Astrocyte of the hippocampus (primary cell): ENCODE measurements around the gene FRAS1.

Experiments
- DNase-seq: peaks from one replicate; pipeline ENCODE4 v3.0.0; 2011; ENCODE audit warnings: low read depth, low spot score

The FRAS1 gene

DNA sequence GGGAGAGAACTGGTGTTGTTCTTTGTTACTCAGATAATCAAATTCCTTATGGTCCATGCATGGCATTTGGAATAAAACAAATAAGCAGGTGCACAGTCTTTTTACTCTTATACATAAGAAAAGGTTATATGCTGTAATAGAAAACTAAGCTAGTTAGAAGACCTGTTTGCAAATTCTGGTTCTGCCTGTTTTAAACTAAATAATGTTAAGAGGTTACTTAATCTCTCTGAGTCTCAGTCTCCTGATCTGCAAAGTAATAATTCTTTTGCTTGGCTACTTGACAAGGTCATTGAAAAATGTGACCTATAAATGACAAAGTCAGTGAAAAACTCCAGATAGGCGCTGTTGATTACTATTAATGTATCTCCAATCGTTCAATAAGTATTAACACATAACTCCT lies 451.9 kb downstream of the FRAS1 start:
- DNase-seq, result no peak

- no peak for DNase-seq
Observed at GRCh38 chr4:78510108-78510507, 453.0 kb downstream of the FRAS1 start.

DNA sequence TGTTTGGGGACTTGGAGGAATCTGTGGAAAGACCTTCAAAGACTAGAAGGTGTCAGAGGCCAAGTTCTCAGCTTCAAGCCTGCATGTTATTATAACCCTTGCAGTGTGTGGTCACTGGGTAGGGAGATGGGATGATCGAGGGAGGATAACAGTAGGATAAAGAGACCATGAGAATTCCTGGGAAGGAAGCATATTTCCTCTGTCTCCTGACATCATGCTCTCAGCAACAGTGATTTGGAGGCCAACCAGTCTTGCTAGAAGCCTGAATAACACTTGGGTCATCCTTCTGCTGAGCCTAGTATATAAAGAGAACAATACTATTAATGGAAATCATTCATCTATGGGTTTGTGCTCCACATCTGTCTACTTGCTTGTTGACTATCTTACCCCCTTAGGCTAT lies 453.6 kb downstream of the FRAS1 start:
- DNase-seq, result no peak

DNA sequence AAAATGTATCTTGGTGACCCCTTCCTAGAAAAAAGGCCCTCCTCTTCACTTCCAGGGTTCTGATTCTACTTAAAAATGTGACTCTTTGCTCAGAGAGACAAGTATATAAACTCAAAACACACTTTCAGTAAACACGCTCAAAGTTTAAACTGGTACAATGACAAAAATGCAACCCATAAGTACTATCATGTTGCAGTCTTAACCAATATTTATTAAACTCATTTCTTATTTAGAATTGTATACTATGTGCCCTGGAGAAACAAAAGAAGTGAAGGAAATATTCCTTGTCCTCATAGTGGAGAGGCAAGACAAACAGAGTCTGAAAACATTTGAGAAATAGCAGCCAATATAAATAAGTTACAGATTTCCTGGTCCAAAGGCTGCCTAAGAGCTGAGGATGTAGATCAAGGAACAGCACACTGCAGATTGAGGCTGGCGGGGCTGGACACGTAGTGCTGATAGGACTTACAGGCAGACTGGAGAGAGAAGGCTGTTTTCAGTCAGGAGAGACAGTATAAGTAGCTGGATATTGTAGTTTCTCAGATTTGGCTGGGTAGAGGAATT lies 455.3 kb downstream of the FRAS1 start:
- peak; percentile 24 for DNase-seq

DNA sequence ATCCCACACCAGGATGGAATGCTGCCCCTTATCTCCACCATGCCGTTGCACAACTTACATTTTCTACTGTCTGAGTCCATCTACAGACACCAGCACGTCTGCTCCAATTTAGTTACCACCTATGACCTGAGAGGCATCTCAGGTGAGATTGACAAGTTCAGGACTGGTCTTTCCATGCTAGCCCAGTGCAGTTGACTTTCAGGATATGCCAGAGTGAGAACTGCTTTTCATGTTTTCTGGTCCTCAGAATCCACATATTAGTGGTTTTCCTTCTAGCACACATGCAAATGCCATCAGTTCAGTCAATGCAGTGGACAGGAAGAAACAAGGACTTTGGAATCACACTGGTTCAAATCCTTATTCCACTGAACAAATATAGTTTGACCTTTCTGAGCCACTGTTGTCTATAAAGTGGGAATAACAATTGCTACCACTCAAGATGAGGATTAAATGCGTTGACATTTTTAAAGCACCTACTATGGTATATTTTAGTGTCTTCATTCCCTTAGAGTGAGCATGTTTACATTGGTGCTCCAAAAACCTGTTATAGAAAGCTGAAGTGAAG lies 456.4 kb downstream of the FRAS1 start:
- DNase-seq, result no peak

GRCh38 chr4:78517050-78517652 lies 460.0 kb downstream of the FRAS1 start:
- DNase-seq, result peak; percentile 64

- no peak for DNase-seq
Observed at GRCh38 chr4:78518561-78518960, 461.4 kb downstream of the FRAS1 start.

- no peak for DNase-seq
Observed at GRCh38 chr4:78519962-78520361, 462.8 kb downstream of the FRAS1 start.

DNA sequence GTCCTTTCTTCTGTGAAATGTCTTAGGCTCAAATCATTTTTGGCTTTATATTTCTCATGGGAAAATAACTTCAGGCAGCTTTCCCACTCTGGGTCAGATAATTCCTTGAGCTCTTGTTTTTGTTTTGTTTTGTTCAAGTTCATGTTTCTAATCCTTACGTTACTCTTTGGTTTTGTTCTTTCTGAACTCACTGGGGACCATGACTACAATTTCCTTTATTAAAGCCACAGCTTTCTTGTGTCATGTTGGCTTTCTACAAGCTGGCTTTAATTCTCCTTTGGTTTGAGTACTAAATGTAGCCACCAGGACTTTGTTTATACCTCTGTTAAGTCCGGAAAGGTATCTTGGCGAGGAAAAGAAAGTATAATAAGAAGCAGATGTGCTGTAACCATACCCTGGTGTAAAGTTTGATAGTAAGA lies 463.7 kb downstream of the FRAS1 start:
- no peak for DNase-seq

- no peak for DNase-seq
Observed at GRCh38 chr4:78524009-78524408, 466.9 kb downstream of the FRAS1 start.

- no peak for DNase-seq
Observed at GRCh38 chr4:78525559-78525958, 468.4 kb downstream of the FRAS1 start.

DNA sequence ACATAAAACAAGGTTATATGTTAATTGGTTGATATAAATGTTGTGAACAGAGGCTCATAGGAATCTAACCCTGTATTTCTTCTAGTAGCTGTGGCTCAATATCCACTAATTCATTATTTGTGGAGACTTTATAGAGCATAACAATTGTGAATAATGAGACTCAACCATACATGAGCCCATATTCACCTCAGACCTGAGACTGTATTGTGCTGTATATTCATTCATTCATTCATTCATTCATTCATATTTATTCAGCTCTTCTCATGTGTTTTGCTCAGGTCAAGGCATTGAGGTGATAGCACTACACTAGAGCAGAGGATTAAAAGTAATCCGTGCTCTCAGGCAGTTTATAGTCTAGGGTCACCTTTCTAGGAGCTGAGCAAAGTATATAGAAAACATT lies 470.0 kb downstream of the FRAS1 start:
- DNase-seq, result no peak

DNA sequence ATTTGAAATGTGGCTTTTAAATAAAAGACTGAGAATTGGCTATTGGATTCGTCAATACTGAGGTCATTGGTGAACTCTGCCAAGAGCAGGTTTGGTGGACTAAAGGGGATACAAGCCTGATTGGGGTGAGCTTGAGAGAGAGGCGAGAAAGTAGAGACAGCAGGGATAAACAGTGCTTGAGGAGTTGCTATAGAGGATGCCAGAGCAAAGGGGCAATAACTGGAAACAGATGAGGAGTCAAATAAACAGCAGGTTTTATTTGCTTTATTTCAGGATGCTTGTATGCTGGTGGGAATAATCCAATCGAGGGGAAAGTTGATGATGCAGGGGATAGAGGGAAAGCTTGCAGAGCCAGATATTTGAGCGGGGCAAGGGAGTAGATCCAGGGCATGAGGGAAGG lies 470.4 kb downstream of the FRAS1 start:
- no peak for DNase-seq

GRCh38 chr4:78528327-78528726 lies 471.2 kb downstream of the FRAS1 start:
- no peak for DNase-seq

- DNase-seq, result no peak
Observed at GRCh38 chr4:78529569-78530209, 472.6 kb downstream of the FRAS1 start.

DNA sequence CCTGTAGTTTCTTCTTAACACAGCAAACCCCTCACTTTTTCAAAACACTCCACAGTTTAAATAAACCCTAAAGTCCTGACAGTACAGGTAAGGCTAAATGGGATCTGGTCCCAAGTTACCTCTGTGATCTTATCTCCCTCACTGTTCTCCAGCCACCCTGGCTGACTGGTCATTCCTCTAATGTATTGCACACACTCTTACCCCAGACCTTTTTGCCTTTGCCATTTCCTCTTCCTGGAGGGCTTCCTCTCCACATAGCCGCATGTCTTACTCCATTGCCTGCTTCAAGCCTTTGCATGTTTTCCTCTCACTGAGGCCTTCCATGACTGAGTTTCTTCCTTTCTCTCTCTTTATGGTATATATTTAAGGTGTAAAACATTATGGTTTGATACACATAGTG lies 474.9 kb downstream of the FRAS1 start:
- no peak for DNase-seq

DNA sequence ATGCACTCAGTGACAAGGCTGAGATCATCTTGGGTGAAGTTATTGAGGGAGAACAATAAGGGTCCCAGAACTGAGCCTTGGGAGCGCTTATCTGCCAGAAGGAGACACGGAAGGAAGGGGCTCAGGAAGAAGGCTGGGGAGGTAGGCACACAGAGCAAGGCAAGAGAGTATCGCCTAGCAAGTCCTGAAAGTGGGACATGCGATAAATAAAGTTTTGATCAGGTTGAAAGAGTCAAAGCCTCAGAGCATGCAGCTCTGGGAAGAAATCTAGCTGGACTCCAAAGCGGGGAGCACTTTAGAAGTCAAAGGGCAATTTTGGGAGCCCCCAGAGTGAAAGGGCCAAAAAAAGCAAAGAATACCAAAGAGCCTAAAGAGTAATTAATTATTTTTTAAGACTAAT lies 476.7 kb downstream of the FRAS1 start:
- DNase-seq, result no peak

GRCh38 chr4:78534286-78534955 lies 477.3 kb downstream of the FRAS1 start:
- peak; percentile 86 for DNase-seq

- DNase-seq, result no peak
Observed at GRCh38 chr4:78542373-78542772, 485.2 kb downstream of the FRAS1 start.

- peak; percentile 62 for DNase-seq
Observed at GRCh38 chr4:78543424-78544125, 486.5 kb downstream of the FRAS1 start.

- DNase-seq, result no peak
Observed at GRCh38 chr4:78544678-78545077, 487.6 kb downstream of the FRAS1 start.
